ENCODE measurements around the gene TRIM26. TPM values are rescaled to one million over a fixed set of nuclear protein-coding genes. Genes with fewer than 3 reads are reported as not detected.

Gene TRIM26
- total and polyA plus RNA-seq, 2 donors (not counting 3 experiments of a cell fraction or from before 2014, with no cell fraction given), result 30.4 to 34.5 TPM

GRCh38 chr6:30135757-30136156, 77.4 kb downstream of the TRIM26 start, which contains the start of gene TRIM40:
TRIM40 (plus strand) TSS chr6:30136140; CDS start chr6:30137037, 897 bp downstream.
- H3K27me3 ChIP-seq (ENCODE audit: control insufficient read depth in 2 of 2, insufficient read depth in 2 of 2, low read length in 2 of 2), result peaks cover 14 to 42% of the 10 kb centered on the region in 2 experiments
- H3K4me2 ChIP-seq (ENCODE audit: insufficient read depth, low read length), result no peak within 1 kb of the TSS
- POLR2A ChIA-PET, result no interaction called here
- H3K79me2 ChIP-seq (ENCODE audit: control insufficient read depth, insufficient read depth, low read length), result no peaks in the 10 kb centered on the region
- H3K4me3 ChIP-seq (replicated peaks in 1 of 3; ENCODE audit: insufficient read depth in 1 of 3, low read depth in 1 of 3, low read length in 3 of 3), result no peak within 1 kb of the TSS
- no peak within 1 kb of the TSS for H3K9ac ChIP-seq (replicated peaks; ENCODE audit: extremely low read depth, insufficient read depth, low read length)
- H3K9me3 ChIP-seq (replicated peaks; ENCODE audit: control insufficient read depth, insufficient read depth, low read length), result no peaks in the 10 kb centered on the region
- H3K9me1 ChIP-seq (replicated peaks; ENCODE audit: control insufficient read depth, extremely low read depth, insufficient read depth, low read length), result no peaks in the 10 kb centered on the region
- dilution Hi-C loops (cut with MboI; ENCODE audit: extremely low pct_ligation_motif_present, low sequenced_read_pairs) (no loop called here), intact Hi-C loops (cut with micrococcal nuclease) (loop anchor here (10.0 kb wide), 1 partner anchor 151 kb away; no protein-coding TSS in a partner anchor)
- CTCF ChIA-PET, result interaction anchor here (12.2 kb wide), 1 partner anchor 32 kb away, joined by 311 read pairs; no protein-coding TSS in a partner anchor
- BruUV-seq (replicated peaks), result no TSS peak
- FAIRE-seq (no peak), DNase-seq (ENCODE audit: low read depth, low spot score) (no peak)
- TF ChIP-seq JUN (IDR thresholded peaks at IDR 0.05; ENCODE audit: borderline replicate concordance, insufficient read depth, insufficient read length, low read depth), result no peak
- no peak for TF ChIP-seq POLR2AphosphoS5 (IDR thresholded peaks at IDR 0.05; ENCODE audit: insufficient read depth, low read depth, low read length)
- TF ChIP-seq EZH2 (IDR thresholded peaks at IDR 0.05; ENCODE audit: borderline replicate concordance, low read depth, low read length, severe bottlenecking), result no peak
- TF ChIP-seq FOS (IDR thresholded peaks at IDR 0.05; ENCODE audit: borderline replicate concordance, insufficient read depth, low read length), result no peak
- no peak for TF ChIP-seq POLR2A (IDR thresholded peaks at IDR 0.05; ENCODE audit: low read depth, low read length)
- TF ChIP-seq GATA2 (IDR thresholded peaks at IDR 0.05; ENCODE audit: insufficient read depth, insufficient read length, low read depth, low read length), result no peak
- no peak for TF ChIP-seq MYC (IDR thresholded peaks at IDR 0.05; ENCODE audit: low read depth, low read length)
- no peaks in the 10 kb centered on the region for H3K36me3 ChIP-seq (ENCODE audit: control insufficient read depth in 2 of 2, extremely low read depth in 1 of 2, insufficient read depth in 2 of 2, low read length in 2 of 2)
- no peaks in the 10 kb centered on the region for H3K4me1 ChIP-seq (ENCODE audit: control insufficient read depth, extremely low read depth, insufficient read depth, low read length)
- H2AFZ ChIP-seq (ENCODE audit: low read depth, low read length), result no peak within 1 kb of the TSS
- no peak within 1 kb of the TSS for H3K27ac ChIP-seq (ENCODE audit: insufficient read depth, low read depth, low read length)
- H4K20me1 ChIP-seq (replicated peaks; ENCODE audit: control insufficient read depth, extremely low read depth, insufficient read depth, low read length), result no peaks in the 10 kb centered on the region

GRCh38 chr6:30135147-30135546, 78.1 kb downstream of the TRIM26 start:
- H3K36me3 ChIP-seq (ENCODE audit: control insufficient read depth in 2 of 2, extremely low read depth in 1 of 2, insufficient read depth in 2 of 2, low read length in 2 of 2), result no peaks in the 10 kb centered on the region
- no peak overlapping the region for H3K27ac ChIP-seq (ENCODE audit: insufficient read depth, low read depth, low read length)
- H4K20me1 ChIP-seq (replicated peaks; ENCODE audit: control insufficient read depth, extremely low read depth, insufficient read depth, low read length), result no peaks in the 10 kb centered on the region
- no peak for DNase-seq (ENCODE audit: low read depth, low spot score)
- dilution Hi-C loops (cut with MboI; ENCODE audit: extremely low pct_ligation_motif_present, low sequenced_read_pairs) (no loop called here), intact Hi-C loops (cut with micrococcal nuclease) (loop anchor here (10.0 kb wide), 1 partner anchor 150 kb away; no protein-coding TSS in a partner anchor)
- H3K4me1 ChIP-seq (ENCODE audit: control insufficient read depth, extremely low read depth, insufficient read depth, low read length), result no peaks in the 10 kb centered on the region
- H2AFZ ChIP-seq (ENCODE audit: low read depth, low read length), result no peak overlapping the region
- FAIRE-seq, result no peak
- TF ChIP-seq CTCF (IDR thresholded peaks at IDR 0.05; ENCODE audit: extremely low read depth in 1 of 2, insufficient read depth in 1 of 2, low read depth in 1 of 2, low read length in 2 of 2), result no peak
- TF ChIP-seq MAX (IDR thresholded peaks at IDR 0.05; ENCODE audit: insufficient read depth, insufficient read length), result no peak
- TF ChIP-seq JUN (IDR thresholded peaks at IDR 0.05; ENCODE audit: borderline replicate concordance, insufficient read depth, insufficient read length, low read depth), result no peak
- no peak for TF ChIP-seq MYC (IDR thresholded peaks at IDR 0.05; ENCODE audit: low read depth, low read length)
- TF ChIP-seq POLR2A (IDR thresholded peaks at IDR 0.05; ENCODE audit: low read depth, low read length), result no peak
- peaks cover 20 to 48% of the 10 kb centered on the region in 2 experiments for H3K27me3 ChIP-seq (ENCODE audit: control insufficient read depth in 2 of 2, insufficient read depth in 2 of 2, low read length in 2 of 2)
- no peak overlapping the region for H3K4me3 ChIP-seq (replicated peaks in 1 of 3; ENCODE audit: insufficient read depth in 1 of 3, low read depth in 1 of 3, low read length in 3 of 3)
- POLR2A ChIA-PET, result no interaction called here
- H3K9me3 ChIP-seq (replicated peaks; ENCODE audit: control insufficient read depth, insufficient read depth, low read length), result no peaks in the 10 kb centered on the region
- H3K79me2 ChIP-seq (ENCODE audit: control insufficient read depth, insufficient read depth, low read length), result no peaks in the 10 kb centered on the region
- H3K9me1 ChIP-seq (replicated peaks; ENCODE audit: control insufficient read depth, extremely low read depth, insufficient read depth, low read length), result no peaks in the 10 kb centered on the region
- no TSS peak for BruUV-seq (replicated peaks)
- no peak overlapping the region for H3K9ac ChIP-seq (replicated peaks; ENCODE audit: extremely low read depth, insufficient read depth, low read length)
- CTCF ChIA-PET, result interaction anchor here (12.2 kb wide), 1 partner anchor 31 kb away, joined by 311 read pairs; no protein-coding TSS in a partner anchor
- no peak overlapping the region for H3K4me2 ChIP-seq (ENCODE audit: insufficient read depth, low read length)
